ENCODE measurements around the gene TRAIP.

DNA sequence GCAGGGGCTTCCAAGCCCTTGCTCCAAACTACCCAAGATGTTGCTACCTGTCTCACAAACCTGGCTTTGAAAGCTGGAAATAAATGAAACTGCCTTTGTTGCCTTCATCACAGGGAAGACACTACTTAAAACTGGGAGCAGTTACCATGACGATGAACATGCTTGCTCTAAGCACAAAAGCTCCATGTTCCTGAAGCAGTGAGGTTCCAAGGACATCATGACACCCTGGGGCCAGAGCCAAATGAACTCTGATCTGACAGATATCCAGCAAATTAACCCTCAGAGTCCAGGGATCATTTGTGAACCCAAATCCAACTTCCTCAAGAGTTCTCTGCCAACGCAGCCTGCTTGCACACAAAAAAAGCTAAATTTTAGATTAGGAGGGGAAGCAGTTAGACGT, 10.7 kb downstream of the TRAIP start:
- TF ChIP-seq POLR2AphosphoS5 (IDR thresholded peaks at IDR 0.05; ENCODE audit: low read depth, low read length) = no peak
- TF ChIP-seq, protein P1, sequence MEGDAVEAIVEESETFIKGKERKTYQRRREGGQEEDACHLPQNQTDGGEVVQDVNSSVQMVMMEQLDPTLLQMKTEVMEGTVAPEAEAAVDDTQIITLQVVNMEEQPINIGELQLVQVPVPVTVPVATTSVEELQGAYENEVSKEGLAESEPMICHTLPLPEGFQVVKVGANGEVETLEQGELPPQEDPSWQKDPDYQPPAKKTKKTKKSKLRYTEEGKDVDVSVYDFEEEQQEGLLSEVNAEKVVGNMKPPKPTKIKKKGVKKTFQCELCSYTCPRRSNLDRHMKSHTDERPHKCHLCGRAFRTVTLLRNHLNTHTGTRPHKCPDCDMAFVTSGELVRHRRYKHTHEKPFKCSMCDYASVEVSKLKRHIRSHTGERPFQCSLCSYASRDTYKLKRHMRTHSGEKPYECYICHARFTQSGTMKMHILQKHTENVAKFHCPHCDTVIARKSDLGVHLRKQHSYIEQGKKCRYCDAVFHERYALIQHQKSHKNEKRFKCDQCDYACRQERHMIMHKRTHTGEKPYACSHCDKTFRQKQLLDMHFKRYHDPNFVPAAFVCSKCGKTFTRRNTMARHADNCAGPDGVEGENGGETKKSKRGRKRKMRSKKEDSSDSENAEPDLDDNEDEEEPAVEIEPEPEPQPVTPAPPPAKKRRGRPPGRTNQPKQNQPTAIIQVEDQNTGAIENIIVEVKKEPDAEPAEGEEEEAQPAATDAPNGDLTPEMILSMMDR (IDR thresholded peaks at IDR 0.05) = no peak
- TF ChIP-seq, protein P2, sequence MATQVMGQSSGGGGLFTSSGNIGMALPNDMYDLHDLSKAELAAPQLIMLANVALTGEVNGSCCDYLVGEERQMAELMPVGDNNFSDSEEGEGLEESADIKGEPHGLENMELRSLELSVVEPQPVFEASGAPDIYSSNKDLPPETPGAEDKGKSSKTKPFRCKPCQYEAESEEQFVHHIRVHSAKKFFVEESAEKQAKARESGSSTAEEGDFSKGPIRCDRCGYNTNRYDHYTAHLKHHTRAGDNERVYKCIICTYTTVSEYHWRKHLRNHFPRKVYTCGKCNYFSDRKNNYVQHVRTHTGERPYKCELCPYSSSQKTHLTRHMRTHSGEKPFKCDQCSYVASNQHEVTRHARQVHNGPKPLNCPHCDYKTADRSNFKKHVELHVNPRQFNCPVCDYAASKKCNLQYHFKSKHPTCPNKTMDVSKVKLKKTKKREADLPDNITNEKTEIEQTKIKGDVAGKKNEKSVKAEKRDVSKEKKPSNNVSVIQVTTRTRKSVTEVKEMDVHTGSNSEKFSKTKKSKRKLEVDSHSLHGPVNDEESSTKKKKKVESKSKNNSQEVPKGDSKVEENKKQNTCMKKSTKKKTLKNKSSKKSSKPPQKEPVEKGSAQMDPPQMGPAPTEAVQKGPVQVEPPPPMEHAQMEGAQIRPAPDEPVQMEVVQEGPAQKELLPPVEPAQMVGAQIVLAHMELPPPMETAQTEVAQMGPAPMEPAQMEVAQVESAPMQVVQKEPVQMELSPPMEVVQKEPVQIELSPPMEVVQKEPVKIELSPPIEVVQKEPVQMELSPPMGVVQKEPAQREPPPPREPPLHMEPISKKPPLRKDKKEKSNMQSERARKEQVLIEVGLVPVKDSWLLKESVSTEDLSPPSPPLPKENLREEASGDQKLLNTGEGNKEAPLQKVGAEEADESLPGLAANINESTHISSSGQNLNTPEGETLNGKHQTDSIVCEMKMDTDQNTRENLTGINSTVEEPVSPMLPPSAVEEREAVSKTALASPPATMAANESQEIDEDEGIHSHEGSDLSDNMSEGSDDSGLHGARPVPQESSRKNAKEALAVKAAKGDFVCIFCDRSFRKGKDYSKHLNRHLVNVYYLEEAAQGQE (IDR thresholded peaks at IDR 0.05; ENCODE audit: insufficient read depth in 1 of 2, low read depth in 2 of 2, low read length in 1 of 2) = no peak
- no peak for TF ChIP-seq SIN3A (IDR thresholded peaks at IDR 0.05; ENCODE audit: borderline replicate concordance, insufficient read depth, low read depth, low read length)
- TF ChIP-seq TCF7L2 (IDR thresholded peaks at IDR 0.05; ENCODE audit: low read depth, low read length) = no peak

All from Panc1 (cell line).